GM12892 (cell line): ENCODE data around the gene RNF166.

Experiments used
- POLR2A ChIP-seq: IDR thresholded peaks from 2 replicates; pipeline ENCODE4 v1.6.1; 2011; ENCODE audit warnings: low read depth, low read length, control low read depth
- POLR2AphosphoS5 ChIP-seq: IDR thresholded peaks from 2 replicates; pipeline ENCODE4 v1.6.1; 2011; ENCODE audit warnings: low read depth, low read length, control low read depth
- TAF1 ChIP-seq: IDR thresholded peaks from 2 replicates; pipeline ENCODE4 v1.6.1; 2011; ENCODE audit warnings: low read depth, mild to moderate bottlenecking, control low read depth, low read length, borderline replicate concordance

DNA sequence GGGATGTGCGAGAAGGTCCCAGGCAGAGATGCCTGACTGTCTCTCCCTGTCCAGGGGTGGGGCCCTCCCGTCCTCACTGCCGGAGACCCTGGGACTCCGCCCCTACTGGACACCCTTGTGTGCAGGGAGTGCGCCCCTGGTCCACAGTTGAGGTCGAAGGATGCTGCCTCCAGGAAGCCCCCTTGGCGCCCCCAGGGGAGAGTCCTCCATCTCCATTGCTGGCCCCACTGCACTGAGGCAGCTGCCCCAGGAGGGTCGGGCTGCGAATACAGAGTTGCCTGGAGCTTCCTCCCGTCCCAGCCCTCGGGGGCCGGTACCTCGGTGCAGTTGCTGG, 26.7 kb upstream of the RNF166 start:
- TF ChIP-seq POLR2AphosphoS5 (no peak), POLR2A (no peak), TAF1 (no peak)
